Measurements from ENCODE around the gene SLC6A17.

GRCh38 chr1:110228381-110228780 is 78.1 kb downstream of the SLC6A17 start:
- TF ChIP-seq EZH2 (IDR thresholded peaks at IDR 0.05; ENCODE audit: insufficient read depth, poor library complexity, severe bottlenecking) (no peak), EZH2phosphoT487 (IDR thresholded peaks at IDR 0.05; ENCODE audit: insufficient read depth, low read depth) (no peak)
